Measurements from ENCODE around the gene SLCO4A1.
"Not testable (repeated sequence)": the region's sequence is repeated elsewhere in the genome, so short reads cannot be mapped to it uniquely, and the experiment has no call there.

Gene SLCO4A1

DNA sequence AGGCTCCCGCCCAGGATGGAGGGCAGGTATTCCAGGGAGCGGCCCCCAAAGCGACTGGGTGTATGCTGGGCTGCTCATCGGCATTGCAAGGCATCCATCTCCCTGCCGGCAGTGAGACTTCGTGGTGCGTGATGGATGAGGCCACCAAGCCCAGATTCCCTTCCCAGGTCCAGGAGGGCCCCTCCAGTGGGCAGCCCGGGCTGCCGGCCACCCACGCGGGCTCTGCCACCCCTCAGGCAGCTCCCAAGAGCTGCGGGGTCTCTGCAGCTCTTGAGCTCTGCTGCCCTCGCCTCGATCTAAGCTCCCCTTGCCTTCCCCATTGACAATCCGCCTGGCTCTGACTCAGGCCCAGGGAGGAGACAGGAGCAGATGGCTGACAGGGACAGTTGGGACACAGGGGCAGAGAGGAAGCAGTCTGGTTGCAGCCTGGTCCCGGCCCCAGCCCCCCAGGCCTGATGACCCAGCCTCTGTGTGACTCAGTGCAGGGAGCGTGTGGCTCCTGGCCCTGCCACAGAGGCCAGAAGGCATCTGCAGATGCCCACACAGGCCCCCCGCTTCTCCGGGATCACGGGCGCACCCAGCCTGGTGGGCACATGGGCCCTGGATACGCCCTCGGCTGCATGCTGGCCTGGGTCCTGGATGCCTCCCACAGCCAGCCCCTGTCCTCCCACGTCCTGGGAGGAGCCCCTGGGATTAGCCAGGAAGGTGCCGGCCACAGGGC lies 33.0 kb downstream of the SLCO4A1 start:
- Histone ChIP-seq H3K27ac (ENCODE audit: low read depth, low read length) (no peak overlapping the region), H3K27me3 (ENCODE audit: control insufficient read depth, insufficient read depth, low read length) (no peaks in the 10 kb centered on the region), H3K4me1 (ENCODE audit: control insufficient read depth, insufficient read depth, low read length) (no peaks in the 10 kb centered on the region), H3K9ac (ENCODE audit: low read length) (no peak overlapping the region), H3K4me3 (ENCODE audit: low read length) (no peak overlapping the region), H3K36me3 (ENCODE audit: control insufficient read depth, insufficient read depth, low read length) (no peaks in the 10 kb centered on the region)

DNA sequence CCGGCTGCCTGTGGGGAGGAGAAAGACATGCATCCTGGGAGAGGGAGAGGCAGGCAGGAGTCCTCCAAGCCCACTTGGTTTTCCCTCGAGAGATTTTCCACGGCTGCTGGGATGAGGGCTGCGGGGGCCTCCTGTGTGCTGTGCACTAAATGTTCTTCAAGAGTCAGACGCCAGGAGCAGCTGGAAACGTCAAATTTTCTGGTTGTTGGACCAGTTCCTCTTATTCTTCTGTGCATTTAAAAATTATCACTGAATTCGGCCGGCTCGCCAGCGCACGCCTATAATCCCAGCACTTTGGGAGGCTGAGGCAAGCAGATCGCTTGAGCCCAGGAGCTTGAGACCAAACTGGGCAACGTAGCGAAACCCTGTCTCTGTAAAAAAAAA lies 33.6 kb downstream of the SLCO4A1 start:
- Histone ChIP-seq H3K4me3 (ENCODE audit: low read length) (no peak overlapping the region), H3K27me3 (ENCODE audit: control insufficient read depth, insufficient read depth, low read length) (no peaks in the 10 kb centered on the region), H3K27ac (ENCODE audit: low read depth, low read length) (no peak overlapping the region), H3K4me1 (ENCODE audit: control insufficient read depth, insufficient read depth, low read length) (no peaks in the 10 kb centered on the region), H3K9ac (ENCODE audit: low read length) (no peak overlapping the region), H3K36me3 (ENCODE audit: control insufficient read depth, insufficient read depth, low read length) (no peaks in the 10 kb centered on the region)

- no peak overlapping the region for H3K9ac ChIP-seq (ENCODE audit: low read length)
- no peaks in the 10 kb centered on the region for H3K36me3 ChIP-seq (ENCODE audit: control insufficient read depth, insufficient read depth, low read length)
- H3K27ac ChIP-seq (ENCODE audit: low read depth, low read length), result no peak overlapping the region
- no peaks in the 10 kb centered on the region for H3K4me1 ChIP-seq (ENCODE audit: control insufficient read depth, insufficient read depth, low read length)
- no peak overlapping the region for H3K4me3 ChIP-seq (ENCODE audit: low read length)
- H3K27me3 ChIP-seq (ENCODE audit: control insufficient read depth, insufficient read depth, low read length), result no peaks in the 10 kb centered on the region
Measured at GRCh38 chr20:62676976-62677375, 34.7 kb downstream of the SLCO4A1 start.

DNA sequence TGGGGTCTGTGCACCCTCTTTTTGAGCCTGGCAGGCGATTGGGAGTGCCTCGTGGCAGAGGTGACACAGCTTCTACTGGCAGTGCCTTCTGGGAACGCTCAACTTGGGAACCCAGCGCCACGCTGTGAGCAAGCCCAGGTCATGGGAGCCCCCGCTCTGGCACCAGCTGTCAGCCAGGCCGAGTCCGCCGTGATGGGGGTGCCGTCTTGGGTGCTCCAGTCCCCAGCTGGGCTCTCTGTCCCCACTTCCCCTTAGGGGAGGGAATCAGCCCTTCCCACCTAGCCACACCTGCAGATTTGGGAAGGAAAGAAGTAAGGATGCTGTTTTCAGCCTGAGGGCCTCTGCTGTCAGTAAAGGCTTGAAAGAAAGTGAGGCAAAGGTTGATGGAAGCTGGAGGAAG lies 35.4 kb downstream of the SLCO4A1 start:
- H3K27me3 ChIP-seq (ENCODE audit: control insufficient read depth, insufficient read depth, low read length), result no peaks in the 10 kb centered on the region

DNA sequence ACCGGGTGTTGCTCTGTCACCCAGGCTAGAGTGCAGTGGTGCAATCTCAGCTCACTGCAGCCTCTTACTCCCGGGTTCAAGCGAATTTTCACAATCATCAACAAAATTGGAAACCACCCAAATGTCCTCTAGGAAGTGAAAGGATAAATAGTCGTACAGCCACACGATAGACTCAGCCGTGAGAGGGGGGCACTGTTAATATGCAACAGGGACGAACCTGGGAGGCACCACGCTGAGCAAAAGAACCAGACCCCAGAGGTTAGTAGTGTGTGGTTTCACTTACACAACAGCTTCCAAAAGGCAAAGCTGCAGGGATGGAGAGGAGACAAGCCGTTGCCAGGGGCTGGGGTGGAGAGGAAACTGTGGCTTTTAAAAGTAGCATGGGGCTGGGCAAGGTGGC lies 36.2 kb downstream of the SLCO4A1 start:
- Histone ChIP-seq H3K9ac (ENCODE audit: low read length) (no peak overlapping the region), H3K27ac (ENCODE audit: low read depth, low read length) (no peak overlapping the region), H3K4me3 (ENCODE audit: low read length) (no peak overlapping the region), H3K4me1 (ENCODE audit: control insufficient read depth, insufficient read depth, low read length) (no peaks in the 10 kb centered on the region), H3K36me3 (ENCODE audit: control insufficient read depth, insufficient read depth, low read length) (no peaks in the 10 kb centered on the region), H3K27me3 (ENCODE audit: control insufficient read depth, insufficient read depth, low read length) (no peaks in the 10 kb centered on the region)

More for the DNA sequence above, 35.4 kb downstream of the SLCO4A1 start:
- no peaks in the 10 kb centered on the region for H3K4me1 ChIP-seq (ENCODE audit: control insufficient read depth, insufficient read depth, low read length)
- no peak overlapping the region for H3K9ac ChIP-seq (ENCODE audit: low read length)
- no peak overlapping the region for H3K27ac ChIP-seq (ENCODE audit: low read depth, low read length)
- H3K36me3 ChIP-seq (ENCODE audit: control insufficient read depth, insufficient read depth, low read length), result no peaks in the 10 kb centered on the region
- H3K4me3 ChIP-seq (ENCODE audit: low read length), result no peak overlapping the region

DNA sequence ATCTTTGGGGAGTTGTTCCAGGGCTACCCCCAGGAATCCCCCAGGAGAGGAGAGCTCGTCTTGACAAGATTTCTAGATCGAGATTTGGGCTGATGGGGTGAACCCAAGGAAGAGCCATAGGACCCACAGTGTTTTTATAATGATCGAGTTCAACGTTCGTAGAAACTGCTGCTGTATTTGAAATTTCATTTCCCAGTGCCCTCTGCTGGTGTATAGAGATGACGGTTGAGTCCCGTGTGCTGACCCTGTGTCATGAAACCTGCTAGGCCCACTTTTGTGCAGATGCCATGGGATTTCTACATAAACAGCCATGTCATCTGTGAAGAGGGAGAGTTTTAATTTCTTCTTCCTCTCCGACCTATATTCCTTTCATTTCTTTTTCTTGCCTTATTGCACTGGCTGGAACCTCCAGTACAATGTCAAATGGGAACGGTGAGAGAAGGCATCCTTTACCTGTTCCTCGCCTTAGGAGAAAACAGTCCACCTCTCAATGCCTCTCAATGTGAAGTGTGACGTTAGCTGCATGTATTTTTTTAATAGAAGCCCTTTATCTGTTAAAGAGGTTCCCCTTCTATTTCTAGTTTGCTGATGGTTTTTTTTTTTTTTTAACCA lies 37.8 kb downstream of the SLCO4A1 start:
- H3K27me3 ChIP-seq (ENCODE audit: control insufficient read depth, insufficient read depth, low read length), result no peaks in the 10 kb centered on the region
- no peak overlapping the region for H3K4me3 ChIP-seq (ENCODE audit: low read length)

DNA sequence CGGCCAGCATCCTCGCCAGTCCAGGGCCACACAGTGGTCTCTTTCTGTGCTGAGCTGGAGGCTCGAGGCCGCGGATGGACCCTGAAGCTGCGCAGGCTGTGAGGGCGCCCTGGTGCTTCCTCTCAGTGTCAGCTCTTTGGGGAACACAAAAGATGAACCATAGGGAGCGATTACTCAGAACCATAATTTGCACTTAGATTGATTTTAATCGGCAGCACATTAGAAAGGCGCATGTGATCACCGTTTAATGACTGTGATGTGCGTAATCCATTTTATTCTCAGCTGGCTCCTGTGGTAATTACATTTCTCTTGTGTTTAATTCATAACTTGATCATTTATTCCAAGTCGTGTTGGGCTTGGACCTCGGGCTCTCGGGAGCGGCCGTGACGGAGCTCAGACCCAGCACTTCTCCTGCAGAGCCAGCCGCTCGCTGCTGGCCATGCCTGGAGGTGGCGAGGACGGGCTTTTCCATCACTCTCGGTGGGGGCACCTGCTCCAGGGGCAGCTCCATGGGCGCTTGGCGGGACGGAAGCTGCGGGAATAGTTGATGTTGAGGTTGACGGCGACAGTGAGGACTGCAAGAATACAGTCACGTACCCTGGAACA lies 40.7 kb downstream of the SLCO4A1 start:
- no peaks in the 10 kb centered on the region for H3K27me3 ChIP-seq (ENCODE audit: control insufficient read depth, insufficient read depth, low read length)

More for the DNA sequence above, 37.8 kb downstream of the SLCO4A1 start:
- Histone ChIP-seq H3K27ac (ENCODE audit: low read depth, low read length) (no peak overlapping the region), H3K4me1 (ENCODE audit: control insufficient read depth, insufficient read depth, low read length) (no peaks in the 10 kb centered on the region), H3K36me3 (ENCODE audit: control insufficient read depth, insufficient read depth, low read length) (no peaks in the 10 kb centered on the region), H3K9ac (ENCODE audit: low read length) (no peak overlapping the region)

DNA sequence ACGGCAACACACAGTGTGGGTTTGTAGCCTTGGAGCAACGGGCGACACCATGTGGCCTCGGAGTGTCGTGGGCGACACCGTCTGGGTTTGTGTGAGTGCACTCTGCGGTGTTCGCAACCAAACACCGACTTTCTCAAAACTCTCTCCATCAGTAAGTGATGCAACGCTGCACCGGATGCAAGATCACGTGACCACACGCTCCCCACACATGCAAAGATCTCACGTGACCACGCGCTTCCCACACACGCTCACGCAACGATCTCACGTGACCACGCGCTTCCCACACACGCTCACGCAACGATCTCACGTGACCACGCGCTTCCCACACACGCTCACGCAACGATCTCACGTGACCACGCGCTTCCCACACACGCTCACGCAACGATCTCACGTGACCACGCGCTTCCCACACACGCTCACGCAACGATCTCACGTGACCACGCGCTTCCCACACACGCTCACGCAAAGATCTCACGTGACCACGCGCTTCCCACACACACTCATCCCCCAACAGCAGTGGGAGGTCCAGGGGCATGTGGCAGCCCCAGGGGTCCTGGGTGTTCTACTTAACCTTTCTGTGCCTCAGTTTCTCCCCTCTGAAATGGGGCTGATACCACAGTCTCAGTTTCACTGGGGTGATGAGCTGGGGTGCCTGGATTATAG lies 41.5 kb downstream of the SLCO4A1 start:
- H3K27ac ChIP-seq (ENCODE audit: low read depth, low read length); H3K4me3 ChIP-seq (ENCODE audit: low read length); H3K4me1 ChIP-seq (ENCODE audit: control insufficient read depth, insufficient read depth, low read length); H3K27me3 ChIP-seq (ENCODE audit: control insufficient read depth, insufficient read depth, low read length); H3K9ac ChIP-seq (ENCODE audit: low read length); H3K36me3 ChIP-seq (ENCODE audit: control insufficient read depth, insufficient read depth, low read length): not testable (repeated sequence)

More for the DNA sequence above, 40.7 kb downstream of the SLCO4A1 start:
- H3K4me1 ChIP-seq (ENCODE audit: control insufficient read depth, insufficient read depth, low read length), result no peaks in the 10 kb centered on the region
- no peaks in the 10 kb centered on the region for H3K36me3 ChIP-seq (ENCODE audit: control insufficient read depth, insufficient read depth, low read length)
- H3K9ac ChIP-seq (ENCODE audit: low read length), result no peak overlapping the region
- no peak overlapping the region for H3K4me3 ChIP-seq (ENCODE audit: low read length)
- H3K27ac ChIP-seq (ENCODE audit: low read depth, low read length), result no peak overlapping the region

GRCh38 chr20:62684981-62685380 lies 42.7 kb downstream of the SLCO4A1 start:
- Histone ChIP-seq H3K27ac (ENCODE audit: low read depth, low read length) (no peak overlapping the region), H3K4me3 (ENCODE audit: low read length) (no peak overlapping the region), H3K36me3 (ENCODE audit: control insufficient read depth, insufficient read depth, low read length) (no peaks in the 10 kb centered on the region), H3K9ac (ENCODE audit: low read length) (no peak overlapping the region), H3K4me1 (ENCODE audit: control insufficient read depth, insufficient read depth, low read length) (peaks cover 4% of the 10 kb centered on the region), H3K27me3 (ENCODE audit: control insufficient read depth, insufficient read depth, low read length) (no peaks in the 10 kb centered on the region)

- Histone ChIP-seq H3K27ac (ENCODE audit: low read depth, low read length) (no peak overlapping the region), H3K4me1 (ENCODE audit: control insufficient read depth, insufficient read depth, low read length) (peaks cover 4% of the 10 kb centered on the region), H3K4me3 (ENCODE audit: low read length) (no peak overlapping the region), H3K9ac (ENCODE audit: low read length) (no peak overlapping the region), H3K36me3 (ENCODE audit: control insufficient read depth, insufficient read depth, low read length) (no peaks in the 10 kb centered on the region), H3K27me3 (ENCODE audit: control insufficient read depth, insufficient read depth, low read length) (no peaks in the 10 kb centered on the region)
Measured at GRCh38 chr20:62685781-62686555, 43.7 kb downstream of the SLCO4A1 start.

- Histone ChIP-seq H3K27ac (ENCODE audit: low read depth, low read length) (no peak overlapping the region), H3K4me3 (ENCODE audit: low read length) (no peak overlapping the region), H3K4me1 (ENCODE audit: control insufficient read depth, insufficient read depth, low read length) (peaks cover 4% of the 10 kb centered on the region), H3K36me3 (ENCODE audit: control insufficient read depth, insufficient read depth, low read length) (no peaks in the 10 kb centered on the region), H3K9ac (ENCODE audit: low read length) (no peak overlapping the region), H3K27me3 (ENCODE audit: control insufficient read depth, insufficient read depth, low read length) (no peaks in the 10 kb centered on the region)
Measured at GRCh38 chr20:62686869-62687830, 44.8 kb downstream of the SLCO4A1 start.
